ENCODE results near the gene CHORDC1. TPM values are rescaled to one million over a fixed set of nuclear protein-coding genes. Genes with fewer than 3 reads are reported as not detected.
"Not testable (repeated sequence)": the region's sequence is repeated elsewhere in the genome, so short reads cannot be mapped to it uniquely, and the experiment has no call there.

Gene CHORDC1
- total RNA-seq, 8 experiments from 2014 or later, result 41.3 to 70.4 (median 51.2) TPM

DNA sequence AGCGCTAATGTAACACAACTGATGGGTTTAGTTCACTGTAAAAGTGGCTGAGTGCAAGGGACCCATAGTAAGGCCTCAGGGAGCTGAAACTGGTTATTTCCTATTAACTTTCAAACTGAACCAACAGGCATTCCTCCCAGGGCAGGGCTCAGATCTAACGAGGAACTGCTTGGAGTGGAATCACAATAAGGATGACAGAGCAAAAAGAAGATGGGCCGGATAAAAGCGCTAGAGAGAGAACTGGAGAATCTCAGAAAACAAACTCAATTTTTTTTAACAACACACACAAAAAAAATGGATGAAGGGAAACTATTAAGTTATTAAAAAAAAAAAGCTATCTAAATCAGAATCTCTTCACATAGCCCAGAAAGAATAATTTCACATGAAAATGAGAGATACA lies 14.2 kb upstream of the CHORDC1 start:
- peaks cover 0 to 9% of the 10 kb centered on the region in 2 donors for H3K4me1 ChIP-seq (replicated peaks in 1 of 2)
- 49 to 100% (median 85%) methylated on average over 1 to 4 of the region's 4 CpGs for WGBS, 10 experiments
- ATAC-seq (replicated peaks in 6 of 8), result no peak
- H3K27ac ChIP-seq, result no peak overlapping the region
- in situ Hi-C loops (cut with MboI; ENCODE audit: low pct_unique_long_range_greater_than_20kb in 2 of 9, low sequenced_read_pairs in 9 of 9, unreplicated experiment in 9 of 9), result no loop called here
- no peak overlapping the region for H3K4me3 ChIP-seq

DNA sequence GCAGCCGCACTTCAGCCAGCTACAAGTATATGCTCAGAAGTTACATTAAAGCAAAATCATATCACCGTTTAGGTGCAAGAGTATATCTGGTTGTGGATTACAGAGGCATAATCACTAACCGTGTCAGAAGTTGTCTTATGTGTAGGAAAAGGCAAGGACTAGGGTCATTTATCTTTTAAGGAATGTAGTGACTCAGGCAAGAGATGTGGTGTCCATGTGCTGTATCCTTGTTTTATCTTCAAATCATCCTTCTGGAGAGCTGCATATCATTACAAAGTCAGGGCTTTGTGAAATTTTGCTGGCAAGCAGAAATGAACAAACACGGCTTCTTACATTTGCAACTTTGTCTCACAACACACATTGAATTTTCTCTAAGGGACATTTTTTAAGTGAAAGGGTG lies 12.7 kb upstream of the CHORDC1 start:
- ATAC-seq (replicated peaks in 6 of 8), result peak in 1 of 8 experiments; percentile 45
- in situ Hi-C loops (cut with MboI; ENCODE audit: low pct_unique_long_range_greater_than_20kb in 2 of 9, low sequenced_read_pairs in 9 of 9, unreplicated experiment in 9 of 9), result no loop called here
- Histone ChIP-seq H3K27ac (no peak overlapping the region), H3K4me3 (no peak overlapping the region), H3K4me1 (replicated peaks in 1 of 2) (peaks cover 0 to 6% of the 10 kb centered on the region in 2 donors)
- 8 to 100% (median 87%) methylated on average over 1 to 4 of the region's 4 CpGs for WGBS, 10 experiments

DNA sequence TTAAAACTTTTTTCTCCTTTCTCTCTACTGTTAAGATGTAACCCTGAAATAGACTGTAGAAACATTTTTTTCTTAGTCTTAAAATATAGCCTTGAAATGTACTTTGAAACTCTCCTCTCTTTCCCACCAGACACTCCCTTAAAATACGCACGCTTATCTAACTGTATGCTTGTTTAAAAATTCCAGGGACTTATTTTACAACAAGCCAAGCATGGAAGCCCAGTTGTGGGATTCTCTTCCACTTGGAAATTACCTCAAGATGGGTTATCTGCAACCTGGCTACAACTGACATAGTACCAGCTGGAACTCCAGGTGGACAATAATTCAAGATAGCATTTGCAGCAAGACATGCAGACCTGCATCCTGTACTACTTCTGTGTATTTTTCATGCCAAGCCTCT lies 12.1 kb upstream of the CHORDC1 start:
- in situ Hi-C loops (cut with MboI; ENCODE audit: low pct_unique_long_range_greater_than_20kb in 2 of 9, low sequenced_read_pairs in 9 of 9, unreplicated experiment in 9 of 9), result no loop called here
- WGBS, 10 experiments, result 50 to 100% (median 98%) methylated on average over 2 of the region's 2 CpGs; no CpG with 5 or more reads in 4 of the 10 experiments
- Histone ChIP-seq H3K27ac (no peak overlapping the region), H3K4me1 (replicated peaks in 1 of 2) (peaks cover 0 to 2% of the 10 kb centered on the region in 2 donors), H3K4me3 (no peak overlapping the region)
- no peak for ATAC-seq (replicated peaks in 6 of 8)

DNA sequence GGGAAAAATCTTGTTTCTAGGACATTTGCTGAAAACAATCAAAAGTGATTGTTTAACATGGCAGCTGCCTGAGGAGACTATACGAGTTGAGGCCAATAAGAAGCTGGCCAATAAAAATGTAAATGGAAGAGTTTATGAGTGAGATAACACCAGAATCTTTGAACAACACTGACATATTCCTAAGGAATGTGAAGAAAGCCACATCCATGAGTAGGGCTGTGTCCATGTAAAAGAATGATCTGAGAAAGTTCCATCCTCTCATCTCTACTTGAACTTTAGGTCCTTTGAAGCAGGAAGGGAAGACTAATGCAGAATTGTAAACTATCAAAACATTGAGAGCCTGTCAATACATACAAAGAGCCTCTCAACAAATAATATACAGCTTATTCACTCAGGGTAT lies 6.9 kb upstream of the CHORDC1 start:
- Histone ChIP-seq H3K27ac (no peak overlapping the region), H3K4me3 (no peak overlapping the region), H3K4me1 (replicated peaks in 1 of 2) (no peaks in the 10 kb centered on the region)
- 0 to 100% (median 70%) methylated on average over 1 of the region's 1 CpG; no CpG with 5 or more reads in 1 of the 10 experiments for WGBS, 10 experiments
- peak in 1 of 8 experiments; percentile 23 for ATAC-seq (replicated peaks in 6 of 8)
- in situ Hi-C loops (cut with MboI; ENCODE audit: low pct_unique_long_range_greater_than_20kb in 2 of 9, low sequenced_read_pairs in 9 of 9, unreplicated experiment in 9 of 9), result no loop called here

DNA sequence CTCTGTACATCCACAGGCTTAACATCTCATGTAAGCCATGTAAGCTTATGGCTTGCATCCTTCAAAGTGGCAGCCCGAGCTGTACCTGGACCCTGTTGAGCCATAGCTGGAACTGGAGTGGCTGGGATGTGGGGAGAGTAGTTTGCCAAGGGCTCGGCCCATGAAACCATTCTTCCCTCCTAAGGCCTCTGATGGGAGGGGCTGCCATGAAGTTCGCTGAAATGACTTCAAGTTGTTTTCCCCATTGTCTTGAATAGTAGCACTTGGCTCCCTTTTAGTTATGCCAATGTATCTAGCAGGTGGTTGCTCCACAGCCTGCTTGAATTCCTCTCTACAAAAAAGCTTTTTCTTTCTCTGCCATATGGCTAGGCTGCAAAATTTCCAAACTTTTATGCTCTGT lies 5.2 kb upstream of the CHORDC1 start:
- no peak for ATAC-seq (replicated peaks in 6 of 8)
- WGBS, 10 experiments, result 42 to 100% (median 70%) methylated on average over 1 to 3 of the region's 3 CpGs; no CpG with 5 or more reads in 2 of the 10 experiments
- in situ Hi-C loops (cut with MboI; ENCODE audit: low pct_unique_long_range_greater_than_20kb in 2 of 9, low sequenced_read_pairs in 9 of 9, unreplicated experiment in 9 of 9), result no loop called here

DNA sequence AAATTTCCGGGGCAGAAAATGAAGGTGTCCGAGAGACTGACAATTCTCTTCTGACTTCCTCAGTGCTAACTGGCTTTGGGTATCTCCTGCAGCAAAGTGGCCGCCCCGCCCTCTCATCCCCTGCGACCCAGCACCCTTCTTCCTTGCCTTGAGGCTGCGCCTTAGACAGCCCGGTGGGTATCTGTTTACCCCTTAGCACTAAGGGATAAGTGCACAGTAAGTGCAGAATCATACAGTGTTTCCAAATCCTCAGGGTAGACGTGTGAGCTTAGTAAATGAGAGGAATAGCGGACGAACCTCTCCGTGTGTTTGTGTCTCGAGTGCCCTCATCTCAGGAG lies 368 bp upstream of the CHORDC1 start:
- in situ Hi-C loops (cut with MboI; ENCODE audit: low pct_unique_long_range_greater_than_20kb in 2 of 9, low sequenced_read_pairs in 9 of 9, unreplicated experiment in 9 of 9), result no loop called here

More for the DNA sequence above, 5.2 kb upstream of the CHORDC1 start:
- Histone ChIP-seq H3K4me1 (replicated peaks in 1 of 2) (peaks cover 0 to 5% of the 10 kb centered on the region in 2 donors), H3K27ac (no peak overlapping the region), H3K4me3 (no peak overlapping the region)

DNA sequence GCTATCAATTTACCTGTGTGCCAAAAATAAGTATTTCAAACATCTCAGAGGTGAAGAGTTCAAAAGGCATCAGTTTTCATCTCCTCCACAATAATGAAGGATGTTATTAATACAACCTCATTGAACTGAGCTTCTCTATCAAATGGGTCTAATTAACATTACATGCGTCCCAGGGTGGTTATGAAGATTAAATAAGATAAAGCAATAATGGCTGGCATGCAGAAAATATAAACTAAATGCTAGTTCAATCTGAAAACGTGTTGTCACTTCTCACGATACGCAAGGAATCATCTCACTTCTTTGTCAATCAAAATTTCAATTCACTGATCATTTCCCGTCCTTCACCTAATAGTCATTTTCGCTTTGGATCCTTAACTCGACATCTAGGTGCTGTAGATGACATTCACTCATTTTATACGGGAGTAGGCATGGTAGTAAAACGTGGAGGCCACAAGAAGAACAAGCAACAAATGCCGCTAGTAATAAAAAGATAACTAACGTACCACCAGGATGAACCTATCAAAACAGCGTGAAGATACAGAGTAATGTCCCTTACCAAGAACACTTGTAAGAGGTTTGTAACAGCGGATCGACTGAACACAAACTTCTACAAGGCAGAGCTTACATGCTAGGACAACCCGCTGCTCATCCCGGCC lies 918 bp downstream of the CHORDC1 start:
- in situ Hi-C loops (cut with MboI; ENCODE audit: low pct_unique_long_range_greater_than_20kb in 2 of 9, low sequenced_read_pairs in 9 of 9, unreplicated experiment in 9 of 9), result no loop called here
- peak in 3 of 8 experiments; percentile 13 to 31 (median 31) for ATAC-seq (replicated peaks in 6 of 8)
- peaks cover 17 to 24% of the 10 kb centered on the region in 2 donors for H3K4me1 ChIP-seq (replicated peaks in 1 of 2)
- WGBS, 10 experiments, result 0 to 25% (median 2%) methylated on average over 1 to 11 of the region's 16 CpGs
- H3K27ac ChIP-seq, result peak overlapping the region; percentile 85 to 95
- peak overlapping the region; percentile 55 to 91 (median 76) for H3K4me3 ChIP-seq

More for the DNA sequence above, 368 bp upstream of the CHORDC1 start:
- Histone ChIP-seq H3K27ac (peak overlapping the region; percentile 85 to 95), H3K4me1 (replicated peaks in 1 of 2) (peaks cover 17 to 24% of the 10 kb centered on the region in 2 donors), H3K4me3 (peak overlapping the region; percentile 55 to 91 (median 76))
- 0 to 17% (median 0%) methylated on average over 1 to 3 of the region's 12 CpGs; no CpG with 5 or more reads in 6 of the 10 experiments for WGBS, 10 experiments
- ATAC-seq (replicated peaks in 6 of 8), result peak; percentile 34 to 72 (median 65)

DNA sequence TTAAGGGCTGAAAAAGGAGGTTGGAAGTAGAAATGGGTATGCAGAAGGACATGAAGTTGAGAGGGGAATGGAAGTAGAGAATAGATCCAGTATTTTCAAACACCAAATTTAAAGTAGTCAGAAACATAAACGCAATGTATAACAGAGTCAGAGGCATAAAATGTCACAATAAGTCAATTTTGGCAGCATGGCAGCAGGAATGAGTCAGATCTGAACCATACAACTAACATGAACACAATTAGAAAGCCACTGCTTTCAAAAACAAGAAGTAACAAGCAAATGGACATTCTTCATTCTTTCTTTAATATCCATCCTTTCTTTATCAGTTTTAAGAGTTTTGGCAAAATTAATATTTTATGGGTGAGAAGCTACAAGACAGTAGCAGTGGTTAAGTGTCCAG lies 2.5 kb downstream of the CHORDC1 start:
- WGBS, 10 experiments, result 11 to 100% (median 78%) methylated on average over 1 of the region's 1 CpG
- peak overlapping the region in 3 of 5 donors; percentile 55 to 91 (median 83) for H3K4me3 ChIP-seq
- no peak for ATAC-seq (replicated peaks in 6 of 8)
- peaks cover 17 to 24% of the 10 kb centered on the region in 2 donors for H3K4me1 ChIP-seq (replicated peaks in 1 of 2)
- no peak overlapping the region for H3K27ac ChIP-seq
- in situ Hi-C loops (cut with MboI; ENCODE audit: low pct_unique_long_range_greater_than_20kb in 2 of 9, low sequenced_read_pairs in 9 of 9, unreplicated experiment in 9 of 9), result no loop called here

DNA sequence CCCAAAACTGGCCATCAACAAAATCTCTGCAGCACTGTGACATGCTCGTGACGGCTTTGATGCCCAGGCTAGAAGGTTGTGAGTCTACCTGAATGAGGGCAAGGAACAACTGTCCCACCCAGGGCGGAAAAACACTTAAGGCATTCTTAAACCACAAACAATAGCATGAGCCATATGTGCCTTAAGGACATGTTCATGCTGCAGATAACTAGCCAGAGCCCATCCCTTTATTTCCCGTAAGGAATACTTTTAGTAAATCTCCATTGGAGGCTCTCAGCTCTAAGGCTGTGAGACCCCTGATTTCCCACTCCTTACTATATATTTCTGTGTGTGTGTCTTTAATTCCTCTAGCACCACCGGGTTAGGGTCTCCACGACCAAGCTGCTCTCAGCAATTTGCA lies 3.4 kb downstream of the CHORDC1 start:
- Histone ChIP-seq H3K27ac (no peak overlapping the region), H3K4me3 (peak overlapping the region in 1 of 5 donors; percentile 55), H3K4me1 (replicated peaks in 1 of 2) (peaks cover 17 to 24% of the 10 kb centered on the region in 2 donors)
- 91 to 100% (median 96%) methylated on average over 2 to 6 of the region's 6 CpGs; no CpG with 5 or more reads in 4 of the 10 experiments for WGBS, 10 experiments
- no peak for ATAC-seq (replicated peaks in 6 of 8)
- in situ Hi-C loops (cut with MboI; ENCODE audit: low pct_unique_long_range_greater_than_20kb in 2 of 9, low sequenced_read_pairs in 9 of 9, unreplicated experiment in 9 of 9), result no loop called here

DNA sequence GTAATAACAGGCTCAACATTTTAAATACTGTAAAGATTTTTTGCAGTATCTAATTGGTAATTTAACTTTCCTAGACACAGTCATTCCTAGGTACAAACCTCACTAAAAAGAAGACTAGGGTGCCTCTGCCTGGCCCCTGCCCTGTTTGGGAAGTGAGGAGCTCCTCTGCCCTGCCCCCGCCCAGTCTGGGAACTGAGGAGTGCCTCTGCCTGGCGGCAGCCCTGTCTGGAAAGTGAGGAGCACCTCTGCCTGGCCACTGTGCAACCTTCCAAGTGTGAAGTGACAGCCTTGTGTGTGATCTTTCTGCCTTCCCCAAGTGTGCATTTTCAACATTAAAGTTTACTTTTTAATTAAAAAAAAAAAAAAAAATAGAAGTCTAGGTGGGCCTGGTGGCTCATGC lies 4.2 kb downstream of the CHORDC1 start:
- 17 to 92% (median 80%) methylated on average over 1 to 2 of the region's 2 CpGs; no CpG with 5 or more reads in 7 of the 10 experiments for WGBS, 10 experiments
- in situ Hi-C loops (cut with MboI; ENCODE audit: low pct_unique_long_range_greater_than_20kb in 2 of 9, low sequenced_read_pairs in 9 of 9, unreplicated experiment in 9 of 9), result no loop called here

DNA sequence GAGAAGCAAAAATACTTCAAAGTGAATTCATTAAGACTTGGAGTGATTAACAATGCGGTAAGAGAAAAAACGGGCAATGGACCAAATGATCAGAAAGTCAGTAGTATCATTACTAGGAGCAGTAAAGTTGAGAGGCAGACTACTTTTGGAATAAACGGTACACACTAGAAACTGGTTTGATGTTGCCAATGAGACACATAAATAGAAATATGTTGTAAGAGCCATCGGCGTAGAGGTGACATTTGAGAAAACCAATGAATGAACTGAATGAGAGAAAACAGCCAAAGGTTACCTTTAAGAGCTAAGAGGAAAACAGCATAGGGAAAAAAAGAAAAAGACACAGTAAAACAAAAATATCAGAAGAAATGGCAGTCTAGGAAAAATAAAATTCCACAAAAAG lies 6.2 kb downstream of the CHORDC1 start:
- no peak for ATAC-seq (replicated peaks in 6 of 8)
- H3K27ac ChIP-seq, result no peak overlapping the region
- H3K4me1 ChIP-seq (replicated peaks in 1 of 2), result peaks cover 17 to 19% of the 10 kb centered on the region in 2 donors
- 82 to 100% (median 93%) methylated on average over 2 to 5 of the region's 5 CpGs; no CpG with 5 or more reads in 1 of the 10 experiments for WGBS, 10 experiments
- H3K4me3 ChIP-seq, result no peak overlapping the region
- in situ Hi-C loops (cut with MboI; ENCODE audit: low pct_unique_long_range_greater_than_20kb in 2 of 9, low sequenced_read_pairs in 9 of 9, unreplicated experiment in 9 of 9), result no loop called here

More for the DNA sequence above, 4.2 kb downstream of the CHORDC1 start:
- H3K27ac ChIP-seq, result no peak overlapping the region
- peaks cover 17 to 19% of the 10 kb centered on the region in 2 donors for H3K4me1 ChIP-seq (replicated peaks in 1 of 2)
- no peak overlapping the region for H3K4me3 ChIP-seq
- ATAC-seq (replicated peaks in 6 of 8), result peak in 1 of 8 experiments; percentile 15

DNA sequence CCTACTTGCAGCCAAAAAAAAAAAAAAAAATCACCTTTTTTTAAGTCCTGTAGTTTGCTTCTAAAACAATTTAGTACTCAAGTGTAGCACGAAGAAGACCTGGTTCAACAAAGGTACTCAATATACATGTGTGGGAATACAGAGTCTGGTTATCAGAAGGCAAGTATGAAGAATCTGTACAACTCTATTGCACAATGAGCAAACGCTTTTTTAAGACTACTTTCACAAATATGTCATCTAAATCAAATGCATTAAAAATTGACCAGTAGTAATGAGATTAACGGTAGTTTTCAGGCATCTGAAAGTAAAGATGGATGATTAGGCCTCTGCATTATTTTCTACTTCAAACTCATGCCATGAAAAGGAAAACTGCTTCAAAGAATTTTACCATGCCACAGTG lies 9.5 kb downstream of the CHORDC1 start:
- WGBS, 10 experiments, result 86 to 100% (median 94%) methylated on average over 1 to 3 of the region's 3 CpGs; no CpG with 5 or more reads in 1 of the 10 experiments
- Histone ChIP-seq H3K4me1 (replicated peaks in 1 of 2) (no peaks in the 10 kb centered on the region), H3K27ac (no peak overlapping the region), H3K4me3 (no peak overlapping the region)
- ATAC-seq (replicated peaks in 6 of 8), result no peak
- in situ Hi-C loops (cut with MboI; ENCODE audit: low pct_unique_long_range_greater_than_20kb in 2 of 9, low sequenced_read_pairs in 9 of 9, unreplicated experiment in 9 of 9), result no loop called here

DNA sequence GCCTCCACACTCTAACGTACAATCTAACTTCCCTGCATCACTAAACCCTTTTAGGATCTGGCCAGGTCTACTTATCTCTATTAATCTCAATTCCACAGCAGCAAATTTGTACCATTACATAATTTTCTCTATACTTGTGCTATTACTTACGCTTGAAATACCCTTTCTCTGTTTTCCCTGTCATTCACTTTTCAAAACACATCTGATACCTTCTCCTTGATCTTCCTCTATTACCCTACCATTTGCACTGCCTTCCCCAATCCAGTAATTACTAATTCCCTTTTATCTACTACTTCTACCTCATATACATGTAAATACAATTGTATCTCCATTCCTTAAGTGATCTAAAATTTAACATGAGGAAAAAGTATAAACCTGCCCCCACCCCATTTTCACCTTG lies 14.0 kb downstream of the CHORDC1 start:
- ATAC-seq (replicated peaks in 6 of 8), result no peak
- H3K4me3 ChIP-seq, result no peak overlapping the region
- H3K27ac ChIP-seq, result no peak overlapping the region
- 69 to 100% (median 95%) methylated on average over 1 to 2 of the region's 2 CpGs; no CpG with 5 or more reads in 2 of the 10 experiments for WGBS, 10 experiments
- H3K4me1 ChIP-seq (replicated peaks in 1 of 2), result no peaks in the 10 kb centered on the region
- in situ Hi-C loops (cut with MboI; ENCODE audit: low pct_unique_long_range_greater_than_20kb in 2 of 9, low sequenced_read_pairs in 9 of 9, unreplicated experiment in 9 of 9), result no loop called here

DNA sequence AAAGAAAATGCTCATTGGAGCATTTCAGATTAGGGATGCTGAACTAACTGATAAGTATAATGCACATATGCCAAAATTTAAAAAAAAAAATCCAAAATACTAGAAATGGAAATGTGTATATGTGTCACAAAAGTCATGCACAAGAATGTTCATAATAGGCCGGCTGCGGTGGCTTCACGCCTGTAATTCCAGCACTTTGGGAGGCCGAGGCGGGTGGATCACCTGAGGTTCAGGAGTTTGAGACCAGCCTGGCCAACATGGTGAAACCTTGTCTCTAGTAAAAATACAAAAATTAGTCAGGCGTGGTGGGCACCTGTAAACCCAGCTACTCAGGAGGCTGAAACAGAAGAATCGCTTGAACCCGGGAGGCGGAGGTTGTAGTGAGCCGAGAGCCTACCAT lies 14.9 kb downstream of the CHORDC1 start:
- ATAC-seq (replicated peaks in 6 of 8); H3K27ac ChIP-seq; H3K4me1 ChIP-seq (replicated peaks in 1 of 2); H3K4me3 ChIP-seq; in situ Hi-C loops (cut with MboI; ENCODE audit: low pct_unique_long_range_greater_than_20kb in 2 of 9, low sequenced_read_pairs in 9 of 9, unreplicated experiment in 9 of 9): not testable (repeated sequence)
- WGBS, 10 experiments, result 70 to 100% (median 93%) methylated on average over 2 to 10 of the region's 10 CpGs
